HAP-1 (cell line): Measurements from ENCODE around the gene LRRC27.
A peak's percentile ranks its signal among the peaks of the same experiment; 100 is the strongest.
"Not testable (repeated sequence)": the region's sequence is repeated elsewhere in the genome, so short reads cannot be mapped to it uniquely, and the experiment has no call there.

ENCODE experiments used
- DNase-seq, 2 experiments: peaks; one replicate each; pipeline ENCODE4 v3.0.0-alpha.2; 2016 to 2020; ENCODE audit warnings: low spot score in 2 of 2
- H3K27me3 ChIP-seq: fragments of 250-450 bp; sonication (Bioruptor Pico); 2 replicates; pipeline ENCODE4 v1.5.1; 2020; ENCODE audit warnings: low read depth, mild to moderate bottlenecking, moderate library complexity
- H3K36me3 ChIP-seq: fragments of 250-450 bp; sonication (Bioruptor Pico); replicated peaks from 2 replicates; pipeline ENCODE4 v1.5.1; 2020; ENCODE audit warnings: mild to moderate bottlenecking
- H3K4me1 ChIP-seq: fragments of 250-450 bp; sonication (Bioruptor Pico); 2 replicates; pipeline ENCODE4 v1.5.1; 2020; ENCODE audit warnings: mild to moderate bottlenecking
- H3K4me3 ChIP-seq: fragments of 250-450 bp; sonication (Bioruptor Pico); 2 replicates; pipeline ENCODE4 v1.5.1; 2020; ENCODE audit warnings: mild to moderate bottlenecking, moderate library complexity
- H3K9me3 ChIP-seq: fragments of 250-450 bp; sonication (Bioruptor Pico); 2 replicates; pipeline ENCODE4 v1.5.1; 2020; ENCODE audit warnings: mild to moderate bottlenecking, moderate library complexity
- in situ Hi-C: fragments of 300-500 bp; cut with MboI; formaldehyde crosslinking; loops from 3 replicates; pipeline ENCODE4 v1.14.3; 2020; ENCODE audit warnings: low sequenced_read_pairs, inconsistent platforms, mixed read lengths

The LRRC27 gene

GRCh38 chr10:132316133-132316532, 15.9 kb upstream of the LRRC27 start:
- Histone ChIP-seq H3K27me3 (no peaks in the 10 kb centered on the region), H3K36me3 (no peaks in the 10 kb centered on the region), H3K9me3 (peaks cover 3% of the 10 kb centered on the region; the same call in 1 of the 2 replicates), H3K4me3 (no peak overlapping the region), H3K4me1 (peaks cover 10% of the 10 kb centered on the region)
- in situ Hi-C loops: no loop called here
- DNase-seq: no peak

GRCh38 chr10:132317477-132317876, 14.5 kb upstream of the LRRC27 start:
- H3K27me3 ChIP-seq, in situ Hi-C loops, H3K4me1 ChIP-seq, H3K9me3 ChIP-seq, H3K36me3 ChIP-seq, DNase-seq, H3K4me3 ChIP-seq: not testable (repeated sequence)

- in situ Hi-C loops: no loop called here
- Histone ChIP-seq H3K27me3 (no peaks in the 10 kb centered on the region), H3K36me3 (no peaks in the 10 kb centered on the region), H3K4me1 (peaks cover 10% of the 10 kb centered on the region), H3K4me3 (no peak overlapping the region), H3K9me3 (no peaks in the 10 kb centered on the region)
- DNase-seq: no peak
These were observed 11.9 kb upstream of the LRRC27 start for GRCh38 chr10:132319853-132320653.

- no peak overlapping the region for H3K4me3 ChIP-seq
- no peaks in the 10 kb centered on the region for H3K27me3 ChIP-seq
- no peaks in the 10 kb centered on the region for H3K36me3 ChIP-seq
- no peak for DNase-seq
- in situ Hi-C loops: no loop called here
- peaks cover 10% of the 10 kb centered on the region for H3K4me1 ChIP-seq
- H3K9me3 ChIP-seq: no peaks in the 10 kb centered on the region
These were observed 11.1 kb upstream of the LRRC27 start for GRCh38 chr10:132320654-132321469.

- in situ Hi-C loops: no loop called here
- DNase-seq: no peak
- Histone ChIP-seq H3K9me3 (no peaks in the 10 kb centered on the region), H3K36me3 (peaks cover 5% of the 10 kb centered on the region; the same call in 1 of the 2 replicates), H3K4me3 (no peak overlapping the region), H3K4me1 (peaks cover 10% of the 10 kb centered on the region), H3K27me3 (no peaks in the 10 kb centered on the region)
These were observed 10.3 kb upstream of the LRRC27 start for GRCh38 chr10:132321726-132322125.

GRCh38 chr10:132322586-132323048, 9.4 kb upstream of the LRRC27 start:
- Histone ChIP-seq H3K4me3 (no peak overlapping the region), H3K9me3 (no peaks in the 10 kb centered on the region), H3K27me3 (no peaks in the 10 kb centered on the region), H3K4me1 (peaks cover 13% of the 10 kb centered on the region), H3K36me3 (peaks cover 8% of the 10 kb centered on the region; the same call in 1 of the 2 replicates)
- in situ Hi-C loops: no loop called here
- no peak for DNase-seq

- Histone ChIP-seq H3K9me3 (no peaks in the 10 kb centered on the region), H3K4me1 (peaks cover 14% of the 10 kb centered on the region), H3K4me3 (no peak overlapping the region), H3K36me3 (peaks cover 19% of the 10 kb centered on the region), H3K27me3 (no peaks in the 10 kb centered on the region)
- in situ Hi-C loops: no loop called here
- DNase-seq: no peak
These were observed 7.8 kb upstream of the LRRC27 start for GRCh38 chr10:132324186-132324585.

GRCh38 chr10:132326344-132326889, 5.6 kb upstream of the LRRC27 start:
- H3K36me3 ChIP-seq: peaks cover 20% of the 10 kb centered on the region
- H3K4me3 ChIP-seq: no peak overlapping the region

GRCh38 chr10:132326925-132327324, 5.1 kb upstream of the LRRC27 start:
- Histone ChIP-seq H3K9me3 (no peaks in the 10 kb centered on the region), H3K27me3 (no peaks in the 10 kb centered on the region), H3K36me3 (peaks cover 20% of the 10 kb centered on the region), H3K4me1 (peaks cover 6% of the 10 kb centered on the region; the same call in 1 of the 2 replicates), H3K4me3 (no peak overlapping the region)
- DNase-seq: no peak
- in situ Hi-C loops: no loop called here

More at GRCh38 chr10:132326344-132326889, 5.6 kb upstream of the LRRC27 start:
- Histone ChIP-seq H3K27me3 (no peaks in the 10 kb centered on the region), H3K4me1 (peaks cover 6% of the 10 kb centered on the region; the same call in 1 of the 2 replicates), H3K9me3 (no peaks in the 10 kb centered on the region)
- in situ Hi-C loops: no loop called here
- DNase-seq: no peak

- no peak overlapping the region for H3K4me3 ChIP-seq
- in situ Hi-C loops: no loop called here
- peaks cover 12% of the 10 kb centered on the region; the same call in 1 of the 2 replicates for H3K4me1 ChIP-seq
- no peak for DNase-seq
- no peaks in the 10 kb centered on the region for H3K27me3 ChIP-seq
- peaks cover 20% of the 10 kb centered on the region for H3K36me3 ChIP-seq
- no peaks in the 10 kb centered on the region for H3K9me3 ChIP-seq
These were observed 3.9 kb upstream of the LRRC27 start for GRCh38 chr10:132328106-132328505.

GRCh38 chr10:132328738-132329137, 3.3 kb upstream of the LRRC27 start:
- Histone ChIP-seq H3K9me3 (no peaks in the 10 kb centered on the region), H3K36me3 (peaks cover 20% of the 10 kb centered on the region), H3K4me1 (peaks cover 12% of the 10 kb centered on the region; the same call in 1 of the 2 replicates), H3K27me3 (no peaks in the 10 kb centered on the region), H3K4me3 (no peak overlapping the region)
- DNase-seq: no peak
- in situ Hi-C loops: no loop called here

GRCh38 chr10:132329565-132330485, 2.2 kb upstream of the LRRC27 start:
- Histone ChIP-seq H3K4me3 (peak overlapping the region; percentile 76), H3K4me1 (peaks cover 15% of the 10 kb centered on the region), H3K36me3 (peaks cover 20% of the 10 kb centered on the region), H3K9me3 (no peaks in the 10 kb centered on the region), H3K27me3 (no peaks in the 10 kb centered on the region)
- DNase-seq: peak in 1 of 2 experiments; percentile 56
- in situ Hi-C loops: no loop called here

- peaks cover 17% of the 10 kb centered on the region for H3K4me1 ChIP-seq
- H3K27me3 ChIP-seq: no peaks in the 10 kb centered on the region
- in situ Hi-C loops: no loop called here
- no peak for DNase-seq
- H3K9me3 ChIP-seq: no peaks in the 10 kb centered on the region
- H3K4me3 ChIP-seq: peak overlapping the region; percentile 76
- peaks cover 20% of the 10 kb centered on the region for H3K36me3 ChIP-seq
These were observed 1.5 kb upstream of the LRRC27 start for GRCh38 chr10:132330486-132330833.
